ENCODE data around the gene TMEM134. TPM values are rescaled to one million over a fixed set of nuclear protein-coding genes. Genes with fewer than 3 reads are reported as not detected.
A peak's percentile ranks its signal among the peaks of the same experiment; 100 is the strongest.

Gene TMEM134
- total and polyA plus RNA-seq, 2 of the 4 experiments (the other 2 are of a cell fraction): 12.5 to 55.0 TPM

DNA sequence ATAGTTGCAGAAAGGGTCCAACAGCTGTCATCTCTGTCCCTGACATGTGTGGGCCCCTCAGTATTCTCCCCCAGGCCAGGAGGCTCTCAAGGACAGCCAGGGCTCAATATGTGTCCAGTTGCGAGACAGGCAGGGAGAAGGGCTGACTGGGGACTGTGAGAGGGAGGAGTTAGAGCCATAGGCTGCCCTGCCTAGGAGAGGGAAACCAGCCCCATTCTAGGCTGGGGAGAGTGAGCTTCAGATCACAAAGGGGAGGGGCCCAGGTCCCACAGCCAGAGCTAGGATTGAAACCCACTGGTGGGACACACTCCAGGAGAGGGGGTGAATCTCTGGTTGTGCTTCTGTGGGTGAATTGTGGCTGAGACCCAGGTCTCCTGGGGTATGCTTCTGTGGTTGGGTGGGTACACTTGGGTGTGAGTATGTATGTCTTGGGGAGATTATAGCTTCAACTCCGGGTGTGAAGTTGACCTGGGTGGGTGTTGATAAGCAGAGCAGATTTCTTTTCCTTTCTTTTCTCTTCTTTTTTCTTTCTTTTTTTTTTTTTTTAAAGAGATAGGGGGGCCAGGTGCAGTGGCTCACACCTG, 55.7 kb downstream of the TMEM134 start:
- no peak overlapping the region for H3K4ac ChIP-seq (ENCODE audit: low read depth, low read length)
- no peak overlapping the region for H4K5ac ChIP-seq (ENCODE audit: low read depth, low read length)
- H2AK9ac ChIP-seq (replicated peaks; ENCODE audit: low read depth, low read length, poor library complexity): peak overlapping the region; percentile 55
- intact Hi-C loops (cut with micrococcal nuclease) (no loop called here), in situ Hi-C loops (cut with MboI; ENCODE audit: low sequenced_read_pairs) (no loop called here), dilution Hi-C loops (cut with HindIII; ENCODE audit: low sequenced_read_pairs, unreplicated experiment) (no loop called here)
- H3K4me3 ChIP-seq (ENCODE audit: insufficient read depth, low read depth, low read length): no peak overlapping the region
- ChIA-PET POLR2A (ENCODE audit: unreplicated experiment) (interaction anchor here (0.6 kb wide), 1 partner anchor 51 kb away, joined by 6 read pairs; no protein-coding TSS in a partner anchor), CTCF (interaction anchor here (0.6 kb wide), 1 partner anchor 1207 kb away, joined by 3 read pairs; no protein-coding TSS in a partner anchor)
- H4K91ac ChIP-seq (ENCODE audit: insufficient read depth, low read depth, low read length): no peak overlapping the region
- H2AK5ac ChIP-seq (ENCODE audit: low read depth, low read length): no peak overlapping the region
- H2BK120ac ChIP-seq (ENCODE audit: low read depth, low read length): no peak overlapping the region
- no peak overlapping the region for H2BK20ac ChIP-seq (ENCODE audit: low read depth, low read length)
- H3K9me3 ChIP-seq (ENCODE audit: control insufficient read depth, insufficient read depth, low read length): no peaks in the 10 kb centered on the region
- H3K27me3 ChIP-seq (ENCODE audit: control insufficient read depth, insufficient read depth, low read length): peaks cover 48% of the 10 kb centered on the region
- ATAC-seq (ENCODE audit: low read depth) (no peak; the same call in 1 of the 2 replicates), DNase-seq (no peak)
- no peaks in the 10 kb centered on the region for H3K4me1 ChIP-seq (ENCODE audit: control insufficient read depth, insufficient read depth, low read length)
- no peak overlapping the region for H2BK15ac ChIP-seq (ENCODE audit: low read depth, low read length)
- H4K8ac ChIP-seq (ENCODE audit: low read depth in 2 of 2, low read length in 2 of 2): no peak overlapping the region
- H3K14ac ChIP-seq (replicated peaks; ENCODE audit: low read depth, low read length): no peak overlapping the region
- no peak overlapping the region for H2BK5ac ChIP-seq (ENCODE audit: low read depth, low read length, poor library complexity, severe bottlenecking)
- H3K79me1 ChIP-seq (ENCODE audit: low read depth in 1 of 2, low read length in 2 of 2): no peaks in the 10 kb centered on the region
- no TSS peak for BruUV-seq (replicated peaks)
- H3K36me3 ChIP-seq (ENCODE audit: control insufficient read depth, insufficient read depth, low read length): no peaks in the 10 kb centered on the region
- H3K27ac ChIP-seq (ENCODE audit: insufficient read depth, low read length): no peak overlapping the region
- TF ChIP-seq RFX5 (IDR thresholded peaks at IDR 0.05; ENCODE audit: low read depth, low read length): no peak
- TF ChIP-seq RAD21 (IDR thresholded peaks at IDR 0.05; ENCODE audit: low read length): no peak
- no peak for TF ChIP-seq POLR2A (IDR thresholded peaks at IDR 0.05; ENCODE audit: low read depth, low read length)
- TF ChIP-seq RCOR1 (IDR thresholded peaks at IDR 0.05; ENCODE audit: insufficient replicate concordance, low read length): no peak
- no peak for TF ChIP-seq MAZ (IDR thresholded peaks at IDR 0.05; ENCODE audit: borderline replicate concordance, low read depth, low read length)
- TF ChIP-seq MAFK (IDR thresholded peaks at IDR 0.05; ENCODE audit: low read depth, low read length): no peak
- H3K4me2 ChIP-seq (ENCODE audit: low read depth, low read length): no peak overlapping the region
- H3K9ac ChIP-seq (ENCODE audit: low read depth, low read length): no peak overlapping the region
- no peak overlapping the region for H3K56ac ChIP-seq (ENCODE audit: extremely low read depth, insufficient read depth, low read length)
- H3K18ac ChIP-seq (ENCODE audit: low read depth, low read length): no peak overlapping the region
- H2AFZ ChIP-seq (replicated peaks; ENCODE audit: low read length, poor library complexity): peak overlapping the region; percentile 32
- no peak overlapping the region for H3K23ac ChIP-seq (ENCODE audit: low read depth, low read length)
- no CpG with 5 or more reads among the region's 2 CpGs for WGBS, 2 experiments (ENCODE audit: extremely low coverage in 2 of 2, insufficient read length in 1 of 2)
- H4K20me1 ChIP-seq (ENCODE audit: insufficient read depth, low read length): no peaks in the 10 kb centered on the region
- no peaks in the 10 kb centered on the region for H3K9me1 ChIP-seq (ENCODE audit: insufficient read depth, low read length)

Measured in IMR-90 (cell line).